Lung (tissue), 12 donors: ENCODE data around the gene GULP1. TPM values are rescaled to one million over a fixed set of nuclear protein-coding genes. Genes with fewer than 3 reads are reported as not detected.
A peak's percentile ranks its signal among the peaks of the same experiment; 100 is the strongest.

Source experiments
- ATAC-seq: fragments of 200-7000 bp; cut with Tn5 transposase; one replicate; pipeline ENCODE4 v1.9.1; 2020; ENCODE audit warnings: moderate number of reproducible peaks; ENCODE audit not compliant: insufficient read depth, low FRiP score
- DNase-seq, 3 donors: peaks; one replicate each; pipeline ENCODE4 v3.0.0-alpha.2; 2013 to 2017
- H3K27ac ChIP-seq, 2 donors: one replicate each; pipeline ENCODE4 v1.5.1; 2013; ENCODE audit warnings: mild to moderate bottlenecking in 2 of 2, moderate library complexity in 2 of 2, control low read depth in 1 of 2, inconsistent platforms in 1 of 2, low read depth in 1 of 2, low read length in 1 of 2
- H3K27me3 ChIP-seq, 3 donors: one replicate each; pipeline ENCODE4 v1.5.1; 2013; ENCODE audit warnings: low read length in 2 of 3; ENCODE audit not compliant: control insufficient read depth in 3 of 3, insufficient read depth in 3 of 3
- H3K36me3 ChIP-seq, 4 donors: one replicate each; pipeline ENCODE4 v1.5.1; 2013; ENCODE audit warnings: low read length in 4 of 4, mild to moderate bottlenecking in 1 of 4, moderate library complexity in 1 of 4; ENCODE audit not compliant: control insufficient read depth in 4 of 4, insufficient read depth in 4 of 4
- H3K4me1 ChIP-seq, 5 donors: one replicate each; pipeline ENCODE4 v1.5.1; 2013; ENCODE audit warnings: low read length in 5 of 5, mild to moderate bottlenecking in 2 of 5, moderate library complexity in 1 of 5; ENCODE audit not compliant: control insufficient read depth in 5 of 5, insufficient read depth in 5 of 5
- H3K4me3 ChIP-seq: one replicate; pipeline ENCODE4 v1.5.1; 2013; ENCODE audit warnings: mild to moderate bottlenecking, control low read depth, moderate library complexity
- H3K9ac ChIP-seq, 2 donors: one replicate each; pipeline ENCODE4 v1.5.1; 2013; ENCODE audit warnings: low read length in 2 of 2, control low read depth in 1 of 2; ENCODE audit not compliant: insufficient read depth in 1 of 2
- H3K9me3 ChIP-seq, 4 donors: one replicate each; pipeline ENCODE4 v1.5.1; 2013; ENCODE audit warnings: low read length in 3 of 4, mild to moderate bottlenecking in 1 of 4, moderate library complexity in 1 of 4; ENCODE audit not compliant: control insufficient read depth in 4 of 4, insufficient read depth in 3 of 4
- WGBS, 2 donors: extraction: QIAGEN DNeasy Blood & Tissue Kit; methylation state at CpG; one replicate each; pipeline ENCODE4 v1.1.7; 2013; 5-methylcytosine and 5-hydroxymethylcytosine counted together
- polyA plus RNA-seq, 2 donors: library from polyadenylated mRNA; stranded (reverse); fragments of 200-250 nt; gene quantifications; one replicate each; pipeline ENCODE4 v1.2.1, GENCODE V29; 2013
- total RNA-seq, 2 donors: library from RNA; depleted of rRNA in 1 of 2; stranded (reverse); fragments of >200 nt in 1 of 2; gene quantifications; one replicate each; pipeline ENCODE4 v1.2.1, GENCODE V29; 2014 to 2021
- TF ChIP-seq, protein P1 (sequence below): IDR thresholded peaks from 2 replicates; pipeline ENCODE4 v1.5.1; 2012; ENCODE audit warnings: mild to moderate bottlenecking; ENCODE audit errors: control extremely low read depth, extremely low read depth
- donor health status: control.
- donor health status: control.
- donor health status: Bipolar disorder and iron deficiency.
- donor health status: healthy.
- donor health status: DM: yes; HTN: yes; CAD: no.

GULP1 gene
- total and polyA plus RNA-seq, 4 donors: 9.1 to 86.7 (median 20.1) TPM

DNA sequence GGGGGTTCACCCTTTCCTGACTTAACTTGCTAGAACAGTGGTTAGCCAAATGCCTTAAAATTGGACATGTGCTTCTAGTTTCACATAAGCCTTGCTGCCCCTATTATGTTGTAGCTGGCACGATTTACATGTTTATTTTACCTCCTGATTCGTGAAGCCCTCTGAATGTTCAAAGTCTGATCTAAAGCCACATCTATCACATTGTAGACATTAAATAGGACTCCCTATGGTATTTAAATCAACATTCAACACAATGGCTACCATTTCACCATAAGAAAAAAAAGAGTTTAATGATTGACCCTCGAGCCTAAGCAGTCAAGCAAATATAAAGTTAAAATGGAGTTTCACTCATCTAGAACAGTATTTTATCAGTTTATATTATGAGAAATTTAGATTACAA, 151.5 kb downstream of the GULP1 start:
- Histone ChIP-seq H3K27me3 (no peaks in the 10 kb centered on the region), H3K9ac (no peak overlapping the region), H3K4me3 (no peak overlapping the region), H3K27ac (no peak overlapping the region), H3K36me3 (no peaks in the 10 kb centered on the region), H3K4me1 (no peaks in the 10 kb centered on the region), H3K9me3 (no peaks in the 10 kb centered on the region)
- DNase-seq (no peak), ATAC-seq (no peak)
- TF ChIP-seq, protein P1, sequence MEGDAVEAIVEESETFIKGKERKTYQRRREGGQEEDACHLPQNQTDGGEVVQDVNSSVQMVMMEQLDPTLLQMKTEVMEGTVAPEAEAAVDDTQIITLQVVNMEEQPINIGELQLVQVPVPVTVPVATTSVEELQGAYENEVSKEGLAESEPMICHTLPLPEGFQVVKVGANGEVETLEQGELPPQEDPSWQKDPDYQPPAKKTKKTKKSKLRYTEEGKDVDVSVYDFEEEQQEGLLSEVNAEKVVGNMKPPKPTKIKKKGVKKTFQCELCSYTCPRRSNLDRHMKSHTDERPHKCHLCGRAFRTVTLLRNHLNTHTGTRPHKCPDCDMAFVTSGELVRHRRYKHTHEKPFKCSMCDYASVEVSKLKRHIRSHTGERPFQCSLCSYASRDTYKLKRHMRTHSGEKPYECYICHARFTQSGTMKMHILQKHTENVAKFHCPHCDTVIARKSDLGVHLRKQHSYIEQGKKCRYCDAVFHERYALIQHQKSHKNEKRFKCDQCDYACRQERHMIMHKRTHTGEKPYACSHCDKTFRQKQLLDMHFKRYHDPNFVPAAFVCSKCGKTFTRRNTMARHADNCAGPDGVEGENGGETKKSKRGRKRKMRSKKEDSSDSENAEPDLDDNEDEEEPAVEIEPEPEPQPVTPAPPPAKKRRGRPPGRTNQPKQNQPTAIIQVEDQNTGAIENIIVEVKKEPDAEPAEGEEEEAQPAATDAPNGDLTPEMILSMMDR: no peak
- 73 to 84% methylated on average over 3 of the region's 3 CpGs for WGBS, 2 donors

DNA sequence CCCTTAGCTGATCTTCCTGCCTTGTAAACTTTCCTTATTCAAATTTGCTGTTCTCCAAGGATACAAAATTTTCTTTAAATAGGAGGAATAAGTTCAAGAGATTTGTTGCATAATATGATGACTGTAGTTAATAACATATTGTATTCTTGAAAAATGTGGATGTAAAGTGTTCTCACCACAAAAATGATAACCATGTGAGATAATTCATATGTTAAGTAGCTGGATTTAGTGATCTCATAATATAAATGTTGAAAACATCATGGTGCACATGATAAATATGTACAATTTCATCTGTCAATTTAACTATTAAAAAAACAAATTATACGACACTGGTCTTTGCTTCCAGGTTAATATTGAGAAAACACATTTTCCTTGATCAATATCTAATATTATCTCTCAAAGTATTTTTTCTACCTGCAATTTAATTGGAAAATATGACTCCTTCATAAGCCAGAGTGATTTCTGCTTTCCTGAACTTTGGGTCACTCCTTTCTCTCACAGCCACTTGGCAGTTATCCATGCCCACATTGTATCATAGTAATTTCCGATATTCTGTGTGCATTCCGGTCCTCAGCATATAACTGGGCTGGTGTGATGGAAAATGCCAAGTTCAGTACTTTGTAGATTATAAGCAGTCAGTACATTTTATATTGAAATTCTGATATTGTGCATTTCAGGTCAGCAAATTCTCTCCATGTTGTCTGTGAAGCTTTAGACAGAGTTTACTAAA, 152.6 kb downstream of the GULP1 start:
- H3K9ac ChIP-seq: no peak overlapping the region
- ATAC-seq (no peak), DNase-seq (no peak)
- H3K27me3 ChIP-seq: no peaks in the 10 kb centered on the region
- H3K4me3 ChIP-seq: no peak overlapping the region
- H3K4me1 ChIP-seq: peaks cover 0 to 6% (median 0%) of the 10 kb centered on the region in 5 donors
- no peaks in the 10 kb centered on the region for H3K9me3 ChIP-seq
- no peak overlapping the region for H3K27ac ChIP-seq
- TF ChIP-seq, protein P1: no peak
- WGBS, 2 donors: 82% methylated on average over 3 of the region's 3 CpGs
- no peaks in the 10 kb centered on the region for H3K36me3 ChIP-seq

DNA sequence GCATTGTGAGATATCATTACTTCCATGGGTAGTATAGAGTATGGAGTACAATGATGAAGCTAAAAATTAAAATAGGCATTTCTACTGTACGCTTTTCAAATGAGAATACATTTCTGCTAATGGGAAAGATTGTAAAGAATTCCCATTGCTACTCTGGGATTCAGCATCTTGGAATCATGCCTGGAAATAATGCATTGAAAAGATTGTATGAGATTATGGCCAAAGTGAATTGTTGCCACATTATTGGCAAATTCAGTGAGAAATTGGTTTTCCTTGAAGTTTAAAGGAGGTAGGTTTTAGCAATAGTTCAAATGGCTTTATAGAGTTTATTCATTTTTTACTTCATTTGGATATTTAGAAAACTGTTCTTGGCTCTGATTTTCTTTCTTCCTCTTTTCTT, 157.9 kb downstream of the GULP1 start:
- Histone ChIP-seq H3K4me3 (no peak overlapping the region), H3K9ac (no peak overlapping the region), H3K36me3 (peaks cover 0 to 6% (median 0%) of the 10 kb centered on the region in 4 donors), H3K4me1 (peaks cover 0 to 33% (median 0%) of the 10 kb centered on the region in 5 donors), H3K27ac (no peak overlapping the region), H3K9me3 (peaks cover 0 to 4% (median 1%) of the 10 kb centered on the region in 4 donors), H3K27me3 (no peaks in the 10 kb centered on the region)
- peak in 2 of 3 donors; percentile 52 to 73 for DNase-seq
- TF ChIP-seq, protein P1: no peak
- WGBS, 2 donors: 76 to 90% methylated on average over 1 of the region's 1 CpG
- no peak for ATAC-seq
